Cardiac muscle cell (in vitro differentiated cells and primary cell): ENCODE results near the gene CASP10. TPM values are rescaled to one million over a fixed set of nuclear protein-coding genes. Genes with fewer than 3 reads are reported as not detected.

ENCODE experiments used
- DNase-seq, 2 donors: peaks; one replicate each; pipeline versions ENCODE4 v3.0.0 to v3.0.0-alpha.2; 2010 to 2017; ENCODE audit warnings: low read depth in 1 of 2, low spot score in 1 of 2
- H3K27ac ChIP-seq: fragments of 200-600 bp; sonication (generic); 2 replicates; pipeline ENCODE4 v1.5.1; 2016
- H3K27me3 ChIP-seq: fragments of 200-600 bp; sonication (generic); 2 replicates; pipeline ENCODE4 v1.6.0; 2016; ENCODE audit warnings: control low read depth
- H3K36me3 ChIP-seq: fragments of 200-600 bp; sonication (generic); 2 replicates; pipeline ENCODE4 v1.5.1; 2016; ENCODE audit warnings: control low read depth
- H3K4me1 ChIP-seq: fragments of 200-600 bp; sonication (generic); 2 replicates; pipeline ENCODE4 v1.8.1; 2017; ENCODE audit warnings: low read depth, mild to moderate bottlenecking, mixed run types
- H3K4me3 ChIP-seq: fragments of 200-600 bp; sonication (generic); 2 replicates; pipeline ENCODE4 v1.5.1; 2016; ENCODE audit warnings: mild to moderate bottlenecking
- H3K9me3 ChIP-seq: fragments of 200-600 bp; sonication (generic); 2 replicates; pipeline ENCODE4 v1.5.1; 2017; ENCODE audit warnings: low read depth, mild to moderate bottlenecking, control low read depth
- CTCF ChIP-seq: IDR thresholded peaks from 2 replicates; pipeline ENCODE4 v1.5.1; 2012; ENCODE audit warnings: low read depth, mild to moderate bottlenecking, low read length
- polyA plus RNA-seq: library from polyadenylated mRNA; unstranded; fragments of >200 nt; fragmentation: Nextera tagmentation; extraction: Ambion mirVana; gene quantifications from 2 replicates; pipeline ENCODE4 v1.2.1, GENCODE V29; 2016
- total RNA-seq: library from RNA; depleted of rRNA; stranded (reverse); fragments of >200 nt; gene quantifications from 2 replicates; pipeline ENCODE4 v1.2.3, GENCODE V29; 2016

CASP10 gene
- total and polyA plus RNA-seq, 2 experiments from 2014 or later = 0.45 to 0.86 TPM

DNA sequence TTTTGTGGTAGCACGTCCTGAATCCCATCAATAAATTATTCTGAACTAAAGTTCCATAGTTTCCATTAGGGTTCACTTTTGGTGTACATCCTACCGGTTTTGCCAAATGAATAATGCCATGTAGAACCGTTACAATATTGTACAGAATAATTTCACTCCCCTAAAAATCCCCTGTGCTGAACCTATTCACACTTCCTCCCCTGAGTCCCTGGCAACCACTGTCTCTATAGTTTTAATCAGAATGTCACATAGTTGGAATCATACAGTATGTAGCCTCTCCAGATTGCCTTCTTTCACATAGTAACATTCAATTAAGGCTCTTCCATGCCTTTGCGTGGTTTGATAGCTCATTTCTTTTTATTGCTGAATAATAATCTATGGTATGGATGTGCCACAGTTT is 67.8 kb downstream of the CASP10 start:
- Histone ChIP-seq H3K27me3 (no peaks in the 10 kb centered on the region), H3K9me3 (no peaks in the 10 kb centered on the region), H3K27ac (no peak overlapping the region), H3K36me3 (no peaks in the 10 kb centered on the region), H3K4me3 (no peak overlapping the region), H3K4me1 (peaks cover 3% of the 10 kb centered on the region)
- no peak for TF ChIP-seq CTCF
- DNase-seq = no peak

- Histone ChIP-seq H3K27ac (no peak overlapping the region), H3K36me3 (no peaks in the 10 kb centered on the region), H3K9me3 (no peaks in the 10 kb centered on the region), H3K4me3 (no peak overlapping the region), H3K27me3 (no peaks in the 10 kb centered on the region), H3K4me1 (peaks cover 3% of the 10 kb centered on the region)
- peak in 1 of 2 donors; percentile 86 for DNase-seq
- TF ChIP-seq CTCF = no peak
Observed at GRCh38 chr2:201254081-201254730, 71.3 kb downstream of the CASP10 start.

DNA sequence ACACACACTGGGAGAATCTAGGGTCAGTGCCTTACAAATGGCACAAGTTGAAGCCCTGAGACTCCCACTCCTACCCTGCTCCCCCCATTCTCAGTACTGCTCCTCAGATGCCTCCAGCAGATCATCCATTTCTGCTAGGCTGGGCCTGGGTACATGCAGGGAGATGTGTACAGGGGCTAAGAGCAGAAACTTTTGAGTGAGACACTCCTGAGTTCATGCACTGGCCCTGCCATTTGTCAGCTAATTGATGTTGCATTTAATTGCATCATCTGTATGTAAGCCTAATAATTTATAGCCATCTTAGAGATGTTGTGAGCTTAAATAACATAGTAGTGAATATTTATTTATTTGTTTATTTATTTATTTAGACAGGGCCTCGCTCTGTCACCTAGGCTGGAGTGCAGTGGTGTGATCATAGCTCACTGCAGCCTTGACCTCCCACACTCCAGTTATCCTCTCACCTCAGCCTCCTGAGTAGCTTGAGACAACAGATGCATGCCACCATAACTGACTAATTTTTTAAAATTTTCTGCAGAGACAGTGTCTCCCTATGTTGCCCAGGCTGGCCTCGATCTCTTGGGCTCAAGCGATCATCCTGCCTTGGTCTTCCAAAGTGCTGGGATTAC is 72.6 kb downstream of the CASP10 start:
- Histone ChIP-seq H3K4me3 (no peak overlapping the region), H3K9me3 (no peaks in the 10 kb centered on the region), H3K27ac (no peak overlapping the region), H3K27me3 (no peaks in the 10 kb centered on the region), H3K36me3 (no peaks in the 10 kb centered on the region), H3K4me1 (peaks cover 3% of the 10 kb centered on the region)
- TF ChIP-seq CTCF = no peak
- DNase-seq = no peak

- Histone ChIP-seq H3K4me3 (no peak overlapping the region), H3K9me3 (no peaks in the 10 kb centered on the region), H3K4me1 (peaks cover 3% of the 10 kb centered on the region), H3K27ac (no peak overlapping the region), H3K36me3 (no peaks in the 10 kb centered on the region), H3K27me3 (no peaks in the 10 kb centered on the region)
- DNase-seq = no peak
- TF ChIP-seq CTCF = no peak
Observed at GRCh38 chr2:201256082-201256481, 73.1 kb downstream of the CASP10 start.

DNA sequence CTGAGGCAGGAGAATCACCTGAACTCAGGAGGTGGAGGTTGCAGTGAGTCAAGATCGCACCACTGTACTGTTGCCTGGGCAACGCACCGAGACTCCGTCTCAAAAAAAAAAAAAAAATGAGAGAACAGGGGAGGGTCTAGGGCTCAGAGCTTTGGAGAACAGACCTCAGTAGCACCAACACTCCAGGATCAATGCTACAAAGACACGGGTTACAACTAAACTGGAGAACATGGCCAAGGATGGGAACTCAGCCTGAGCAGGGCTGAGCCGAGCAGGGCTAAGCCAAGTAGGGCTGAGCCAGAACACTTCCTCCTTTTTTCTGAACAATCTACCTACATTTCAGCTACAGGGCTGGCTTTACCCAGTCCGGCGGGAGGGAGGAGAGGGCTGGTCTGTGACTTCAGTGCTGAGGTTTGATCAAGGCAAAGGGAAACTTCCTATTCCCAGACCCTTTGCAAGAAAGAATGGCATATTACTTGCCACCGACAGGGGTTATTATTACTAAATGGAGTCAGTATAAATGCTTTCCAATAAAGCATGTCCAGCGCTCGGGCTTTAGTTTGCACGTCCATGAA is 74.5 kb downstream of the CASP10 start:
- Histone ChIP-seq H3K36me3 (no peaks in the 10 kb centered on the region), H3K27me3 (no peaks in the 10 kb centered on the region), H3K4me1 (peaks cover 3% of the 10 kb centered on the region), H3K9me3 (no peaks in the 10 kb centered on the region), H3K27ac (no peak overlapping the region), H3K4me3 (no peak overlapping the region)
- peak; percentile 7 for TF ChIP-seq CTCF
- DNase-seq = no peak
